Umbilical cord (tissue), 2 donors: Measurements from ENCODE around the gene EIF5A. TPM values are rescaled to one million over a fixed set of nuclear protein-coding genes. Genes with fewer than 3 reads are reported as not detected.

ENCODE experiments used
- DNase-seq: peaks from one replicate; pipeline ENCODE4 v3.0.0-alpha.2; 2015; ENCODE audit warnings: low spot score
- total RNA-seq: library from RNA; depleted of rRNA; stranded (reverse); fragments of >200 nt; gene quantifications from one replicate; pipeline ENCODE4 v1.2.3, GENCODE V29; 2014; ENCODE audit warnings: low replicate concordance; ENCODE audit not compliant: insufficient read depth

The EIF5A gene
- total RNA-seq, 1 donor from 2014 or later = 136 TPM

DNA sequence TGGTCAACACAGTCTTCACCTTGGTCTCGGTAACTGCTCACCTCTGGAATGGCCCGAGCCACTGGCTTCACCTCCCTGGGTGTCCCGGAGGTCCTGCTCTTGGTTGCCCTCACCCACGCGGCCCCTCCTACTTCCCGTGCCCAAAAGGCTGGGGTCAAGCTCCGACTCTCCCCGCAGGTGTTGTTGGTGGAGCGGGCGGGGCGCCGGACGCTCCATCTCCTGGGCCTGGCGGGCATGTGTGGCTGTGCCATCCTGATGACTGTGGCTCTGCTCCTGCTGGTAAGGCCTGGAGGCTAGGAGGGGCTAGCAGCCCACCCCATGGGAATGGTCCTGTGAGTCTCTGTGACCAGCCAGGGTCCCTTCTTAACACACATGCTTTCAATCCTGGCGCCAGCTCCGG, 22.5 kb upstream of the EIF5A start:
- DNase-seq = no peak

DNA sequence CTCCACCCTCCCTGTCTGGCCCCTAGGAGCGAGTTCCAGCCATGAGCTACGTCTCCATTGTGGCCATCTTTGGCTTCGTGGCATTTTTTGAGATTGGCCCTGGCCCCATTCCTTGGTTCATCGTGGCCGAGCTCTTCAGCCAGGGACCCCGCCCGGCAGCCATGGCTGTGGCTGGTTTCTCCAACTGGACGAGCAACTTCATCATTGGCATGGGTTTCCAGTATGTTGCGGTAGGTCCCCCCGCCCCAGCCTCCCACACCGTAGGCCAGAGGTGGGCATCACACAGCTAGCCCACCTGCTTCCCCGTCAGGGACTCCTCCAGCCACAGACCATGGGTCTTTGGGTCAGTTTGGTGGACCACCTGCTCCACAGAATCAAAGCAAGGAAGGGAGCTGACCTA, 21.7 kb upstream of the EIF5A start:
- DNase-seq = no peak

DNA sequence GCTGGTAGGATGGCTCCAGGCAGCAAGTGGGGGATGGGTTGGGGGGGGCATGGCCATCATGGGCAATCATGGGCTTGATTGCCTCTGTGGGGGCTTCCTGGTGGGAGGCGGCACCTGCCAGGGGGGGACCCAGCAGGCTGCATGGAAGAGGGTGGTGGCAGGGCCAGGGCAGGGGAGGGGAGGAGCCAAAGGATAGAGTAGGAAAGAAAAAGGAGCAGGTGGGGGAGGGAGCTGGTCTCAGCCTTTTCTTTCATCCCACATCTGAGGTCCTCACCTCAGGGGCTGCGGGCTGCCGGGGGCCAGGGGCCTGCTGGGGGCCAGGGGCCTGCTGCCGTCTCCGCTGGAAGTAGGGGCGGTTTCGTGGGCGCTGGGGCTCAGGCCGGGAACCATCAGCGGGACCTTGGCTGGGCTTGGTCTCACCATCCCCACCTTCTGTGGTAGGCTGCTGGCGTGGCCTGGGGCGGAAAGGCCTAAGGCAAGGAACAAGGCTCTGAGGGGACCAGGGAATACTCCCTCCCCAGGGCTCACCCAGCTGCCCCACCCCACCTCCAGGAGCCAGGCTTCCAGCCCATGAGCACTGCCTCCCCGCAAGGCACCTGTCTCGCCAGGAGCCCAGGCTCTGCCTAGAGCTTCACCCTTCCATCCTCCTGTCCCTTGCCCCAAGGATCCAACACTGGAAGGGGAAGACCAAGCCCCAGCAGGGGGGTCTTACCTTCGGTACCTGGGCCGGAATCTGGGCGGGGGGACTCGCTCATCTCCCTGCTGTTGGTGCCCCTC, 18.0 kb upstream of the EIF5A start:
- no peak for DNase-seq

DNA sequence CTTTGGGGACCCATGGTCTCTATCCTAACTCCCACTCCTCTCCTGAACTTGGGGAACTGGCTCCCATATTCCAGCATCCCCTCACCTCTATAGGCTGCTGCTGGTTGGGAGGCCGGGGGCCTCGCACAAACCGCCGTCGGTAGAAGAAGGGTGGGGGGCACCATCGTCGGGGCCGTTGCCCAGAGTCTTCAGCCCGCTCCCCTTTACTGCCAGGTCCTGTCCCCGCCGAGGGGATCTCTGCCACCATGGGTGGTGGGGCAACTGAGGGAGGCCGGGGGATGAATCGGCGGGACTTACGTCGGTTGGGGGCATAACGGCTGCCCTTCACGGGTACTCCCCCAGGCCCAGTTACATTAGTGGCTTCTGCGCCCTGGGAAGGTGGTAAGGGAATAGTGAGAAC, 17.3 kb upstream of the EIF5A start:
- DNase-seq = no peak

DNA sequence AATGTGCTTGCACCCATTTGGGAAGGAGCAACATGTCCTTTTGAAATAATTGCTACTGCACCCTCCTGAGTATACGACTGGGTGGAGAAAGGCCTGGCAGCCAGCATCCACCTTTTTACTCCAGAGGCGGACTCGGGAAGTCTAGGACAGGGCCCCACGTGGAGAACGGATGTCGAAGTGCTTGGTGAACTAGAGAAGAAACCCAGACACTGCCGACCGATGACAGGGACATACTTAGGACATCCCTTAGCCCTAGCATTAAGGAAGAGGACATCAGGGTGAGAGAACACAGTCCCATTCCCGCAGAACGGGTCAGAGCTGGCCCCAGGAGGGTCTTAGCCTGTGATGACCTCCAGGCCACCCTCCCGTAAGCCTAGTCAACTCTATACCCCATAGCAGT, 16.7 kb upstream of the EIF5A start:
- no peak for DNase-seq

DNA sequence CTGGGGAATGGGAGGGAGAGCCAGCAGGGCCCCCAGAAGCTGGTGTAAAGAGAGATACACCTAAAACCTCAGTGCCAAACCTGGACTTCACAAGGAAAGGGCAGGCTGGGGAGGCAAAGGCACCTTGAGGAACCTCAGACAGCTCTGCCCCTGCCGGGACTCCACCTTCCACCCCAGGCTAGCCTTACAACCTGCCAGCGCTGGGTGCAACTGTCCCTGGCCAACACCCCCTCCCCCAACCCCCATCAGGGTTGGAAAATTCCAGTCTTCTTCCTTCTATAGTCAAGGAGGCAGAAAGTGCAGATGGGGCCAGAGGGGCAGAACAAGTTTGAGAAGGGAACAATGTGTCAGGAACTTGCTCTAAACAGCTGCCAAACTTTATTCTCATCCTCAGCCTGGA, 15.2 kb upstream of the EIF5A start:
- DNase-seq = no peak

DNA sequence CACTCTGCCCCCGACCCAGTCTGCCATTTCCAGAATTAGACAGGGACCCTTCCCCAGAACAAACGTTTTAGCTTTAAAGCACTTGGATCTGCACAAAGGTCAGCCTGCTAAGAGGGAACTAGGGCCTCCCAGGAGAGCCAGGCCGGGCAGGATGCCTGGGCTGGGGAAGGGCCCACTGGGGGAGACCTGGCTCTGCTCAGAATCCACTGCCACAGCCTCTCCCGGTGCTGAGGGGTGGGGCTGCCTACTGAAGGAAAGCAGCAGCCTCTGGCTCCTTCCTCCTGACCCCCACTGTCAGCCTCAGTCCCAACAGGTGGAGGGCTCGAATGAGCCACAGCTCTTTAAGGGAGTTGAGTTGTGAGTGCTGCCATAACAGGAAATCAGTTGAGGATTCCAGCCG, 14.7 kb upstream of the EIF5A start:
- peak; percentile 58 for DNase-seq

DNA sequence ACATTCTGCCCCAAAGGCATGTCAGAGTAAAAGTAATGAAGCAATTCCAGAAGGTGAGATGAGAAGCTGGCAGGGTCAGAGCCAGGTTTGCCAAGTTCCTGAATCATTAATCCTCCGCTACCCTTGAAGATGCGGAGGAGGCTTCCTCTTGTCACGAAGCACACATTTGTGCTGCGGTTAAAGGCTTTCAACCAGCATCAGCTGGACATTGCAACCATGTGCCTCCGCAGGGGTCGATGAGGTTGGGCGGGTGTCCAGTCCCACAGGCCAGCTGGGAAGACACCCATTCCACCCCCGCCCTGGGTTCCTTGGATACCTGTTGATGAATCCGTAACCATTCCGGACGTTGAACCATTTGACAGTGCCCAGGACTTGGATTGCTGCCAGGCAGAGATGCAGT, 14.3 kb upstream of the EIF5A start:
- no peak for DNase-seq

DNA sequence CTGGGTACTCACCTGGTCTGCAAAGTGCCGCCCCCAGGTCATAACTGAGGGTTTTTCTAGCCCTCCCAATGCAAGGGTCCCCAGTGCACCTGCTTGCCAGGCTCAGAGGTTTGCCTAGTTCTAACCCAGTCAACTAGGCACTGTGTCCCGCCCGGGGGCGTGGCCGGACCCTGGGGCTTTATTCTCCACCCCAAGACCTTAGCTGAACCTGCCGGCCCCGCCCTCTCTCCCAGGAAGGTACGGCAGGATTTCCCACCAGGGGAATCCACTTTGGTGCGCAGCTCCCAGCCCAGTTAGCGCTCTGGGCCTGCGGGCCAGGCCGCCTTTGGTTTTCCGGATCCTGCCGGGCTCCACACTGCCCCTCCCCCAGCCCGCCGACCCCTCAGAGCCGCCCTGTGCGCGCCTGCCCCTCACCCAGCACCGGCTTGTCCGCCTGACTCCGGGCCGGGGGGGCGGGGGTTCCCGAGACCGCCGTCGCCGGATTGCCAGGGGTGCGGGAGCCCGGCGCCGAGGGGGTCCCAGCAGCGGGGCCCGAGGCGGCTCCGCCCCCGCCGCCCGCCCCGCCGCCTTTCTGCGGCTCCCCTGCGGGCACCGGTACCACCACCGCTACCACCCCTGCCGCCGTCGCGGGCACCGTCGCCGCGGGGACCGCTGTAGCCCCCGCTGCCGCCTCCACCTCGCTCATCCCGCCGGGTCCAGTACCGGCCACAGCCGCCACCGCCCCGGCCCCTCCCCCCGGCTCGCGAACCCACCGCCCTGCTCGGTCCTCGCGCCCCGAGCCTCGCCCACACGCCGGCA, 13.4 kb upstream of the EIF5A start:
- no peak for DNase-seq

DNA sequence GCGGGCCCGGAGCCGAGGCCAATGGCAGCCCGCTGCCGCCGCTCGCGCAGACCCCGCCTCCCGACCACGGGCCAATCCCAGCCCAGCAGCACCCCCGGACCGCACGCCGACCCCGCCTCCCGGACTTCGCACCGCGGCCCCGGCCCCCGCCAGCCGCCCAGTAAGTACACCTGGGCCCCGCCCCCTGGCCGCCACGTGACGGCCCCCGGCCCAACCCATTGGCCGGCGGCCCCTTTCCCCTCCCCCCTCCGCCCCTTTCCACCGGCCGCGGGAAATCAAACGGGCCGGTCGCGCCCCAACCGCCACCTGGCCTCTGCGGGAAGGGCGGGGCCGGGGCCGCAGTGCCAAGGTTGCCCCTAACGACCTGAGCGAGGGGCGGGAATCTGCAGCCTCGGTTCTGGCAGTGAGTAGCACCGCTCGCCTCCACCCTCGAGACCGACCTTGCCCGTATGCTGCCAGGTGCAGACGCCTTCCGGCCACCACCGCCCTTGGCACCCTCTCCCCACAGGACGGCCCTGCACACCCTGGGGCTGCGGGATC, 12.7 kb upstream of the EIF5A start, which contains the start of gene YBX2:
Gene YBX2, minus strand, starts transcription at position 26 of the 540 bp plus-strand sequence. CDS start 139 bp downstream, outside the sequence.
- DNase-seq = no peak

DNA sequence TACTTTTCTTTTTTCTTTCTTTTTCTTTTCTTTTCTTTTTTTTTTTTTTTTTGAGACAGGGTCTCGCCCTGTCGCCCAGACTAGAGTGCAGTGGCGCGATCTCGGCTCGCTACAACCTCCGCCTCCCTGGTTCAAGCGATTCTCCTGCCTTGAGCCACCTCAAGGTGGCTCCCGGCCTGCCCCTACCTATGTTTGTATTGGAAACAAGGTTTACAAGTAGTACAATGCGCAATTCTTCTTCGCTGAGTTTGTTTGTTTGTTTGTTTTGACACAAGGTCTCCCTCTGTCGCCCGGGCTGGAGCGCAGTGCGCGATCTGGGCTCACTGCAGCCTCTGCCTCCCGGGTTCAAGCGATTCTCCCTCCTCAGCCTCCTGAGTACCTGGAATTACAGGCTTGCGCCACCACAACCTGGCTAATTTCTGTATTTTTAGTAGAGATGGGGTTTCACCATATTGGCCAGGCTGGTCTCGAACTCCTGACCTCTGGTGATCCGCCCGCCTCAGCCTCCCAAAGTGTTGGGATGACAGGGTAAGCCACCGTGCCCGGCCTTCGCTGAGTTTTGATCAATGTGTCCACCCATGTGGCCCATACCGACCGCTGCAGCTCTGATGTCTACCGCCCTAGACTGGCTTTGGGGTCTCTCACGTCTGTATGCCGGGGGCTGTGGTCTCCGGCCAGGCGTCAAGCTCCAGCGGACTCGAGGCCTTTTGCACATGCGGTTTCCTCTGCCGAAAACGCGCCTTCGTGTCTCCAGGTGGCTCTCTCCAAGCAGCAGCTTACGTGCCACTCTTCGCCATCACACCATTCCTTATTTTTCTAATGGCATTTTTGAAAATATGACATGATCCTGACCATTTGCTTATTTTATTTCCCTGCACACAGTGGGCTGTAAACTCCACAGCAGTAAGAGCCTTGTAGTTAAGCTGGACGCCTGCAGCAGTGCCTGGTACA, 11.9 kb upstream of the EIF5A start:
- no peak for DNase-seq

DNA sequence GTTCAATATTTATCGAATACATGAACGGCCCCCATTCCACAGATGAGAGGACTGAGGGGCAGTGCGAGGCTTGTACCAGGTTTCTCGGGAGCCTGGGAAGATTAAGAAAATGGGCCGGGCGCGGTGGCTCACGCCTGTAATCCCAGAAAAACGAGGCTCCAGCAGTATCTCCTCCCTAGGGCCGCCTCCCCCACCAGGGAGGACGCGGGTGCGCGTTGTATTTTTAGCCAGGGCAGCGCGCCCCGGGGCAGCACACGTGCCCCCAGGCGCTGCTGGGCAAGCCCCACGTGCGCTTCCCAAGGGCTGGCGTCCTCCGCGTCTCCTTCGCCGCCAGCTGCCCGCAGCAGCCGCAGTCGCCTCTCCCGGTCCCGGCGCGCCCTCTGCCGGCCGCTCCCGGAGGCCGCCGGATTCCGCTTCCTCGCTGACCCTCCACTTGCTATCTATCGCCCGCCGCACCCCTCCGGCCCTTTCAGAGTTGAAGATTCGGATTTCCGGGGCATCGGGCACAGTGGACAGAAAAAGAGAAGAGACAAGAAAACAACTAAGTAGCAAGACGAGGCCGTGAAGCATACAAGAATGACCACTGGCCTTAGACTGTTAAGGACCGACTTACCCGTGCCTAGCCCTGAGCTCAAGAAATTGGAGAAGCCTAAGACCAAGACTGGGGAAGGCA, 11.1 kb upstream of the EIF5A start:
- peak; percentile 72 for DNase-seq

DNA sequence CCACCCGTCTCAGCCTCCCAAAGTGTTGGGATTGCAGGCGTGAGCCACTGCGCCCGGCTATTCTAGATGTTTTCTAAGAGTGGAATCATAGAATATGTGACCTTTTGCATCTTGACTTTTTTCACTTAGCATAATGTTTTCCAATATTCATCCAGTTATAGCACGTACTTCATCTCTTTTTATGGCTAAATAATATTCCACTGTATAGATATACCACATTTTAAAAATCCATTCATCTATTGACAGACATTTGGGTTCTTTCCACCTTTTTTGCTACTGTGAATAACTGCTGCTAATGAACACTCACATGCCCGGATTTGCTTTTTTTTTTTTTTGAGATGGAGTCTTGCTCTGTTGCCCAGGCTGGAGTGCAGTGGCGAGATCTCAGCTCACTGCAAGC, 3.2 kb upstream of the EIF5A start:
- no peak for DNase-seq

DNA sequence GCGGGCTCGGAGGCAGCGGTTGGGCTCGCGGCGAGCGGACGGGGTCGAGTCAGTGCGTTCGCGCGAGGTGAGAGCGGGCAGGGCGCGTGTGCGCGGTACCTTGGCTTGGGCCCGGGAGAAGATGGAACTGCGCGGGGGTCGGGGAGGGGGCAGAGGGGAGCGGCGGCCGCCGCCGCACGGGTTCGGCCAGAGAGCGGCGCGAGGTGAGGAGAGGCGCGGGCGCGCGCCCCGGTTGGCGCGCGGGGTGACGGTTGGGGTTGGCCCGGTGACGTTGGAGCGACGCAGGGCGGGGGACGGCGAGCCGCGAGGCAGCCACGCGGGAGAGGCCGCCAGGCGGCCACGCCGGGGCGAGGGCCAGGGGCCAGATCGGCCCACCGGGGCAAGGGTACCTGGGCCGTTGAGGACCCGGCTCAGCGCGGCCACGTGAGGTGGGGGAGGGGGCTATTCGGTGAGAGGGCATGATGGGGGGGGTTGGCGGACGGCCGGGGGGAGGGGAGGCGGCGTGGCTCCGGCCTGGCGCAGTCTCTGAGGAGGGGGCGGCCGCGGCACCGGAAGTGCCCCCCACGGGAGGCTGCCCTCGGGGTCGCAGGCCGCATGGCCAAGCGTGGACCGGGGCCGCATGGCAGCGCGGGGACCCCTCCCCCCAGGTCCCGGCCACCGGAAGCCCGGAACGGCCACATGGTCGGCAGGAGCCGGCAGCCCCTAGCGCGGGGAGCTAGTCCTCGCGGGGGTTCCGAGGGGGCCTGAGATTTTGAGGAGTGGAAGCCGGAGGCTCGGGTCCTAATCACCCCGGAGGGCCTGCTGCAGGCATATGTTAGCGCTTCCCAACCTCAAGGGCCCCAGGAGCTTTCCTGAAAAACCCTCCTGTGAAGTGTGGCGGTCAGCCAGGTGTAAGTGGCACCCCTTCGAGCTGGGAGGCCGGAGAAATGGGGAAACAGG, 527 bp downstream of the EIF5A start:
- DNase-seq = peak; percentile 29

DNA sequence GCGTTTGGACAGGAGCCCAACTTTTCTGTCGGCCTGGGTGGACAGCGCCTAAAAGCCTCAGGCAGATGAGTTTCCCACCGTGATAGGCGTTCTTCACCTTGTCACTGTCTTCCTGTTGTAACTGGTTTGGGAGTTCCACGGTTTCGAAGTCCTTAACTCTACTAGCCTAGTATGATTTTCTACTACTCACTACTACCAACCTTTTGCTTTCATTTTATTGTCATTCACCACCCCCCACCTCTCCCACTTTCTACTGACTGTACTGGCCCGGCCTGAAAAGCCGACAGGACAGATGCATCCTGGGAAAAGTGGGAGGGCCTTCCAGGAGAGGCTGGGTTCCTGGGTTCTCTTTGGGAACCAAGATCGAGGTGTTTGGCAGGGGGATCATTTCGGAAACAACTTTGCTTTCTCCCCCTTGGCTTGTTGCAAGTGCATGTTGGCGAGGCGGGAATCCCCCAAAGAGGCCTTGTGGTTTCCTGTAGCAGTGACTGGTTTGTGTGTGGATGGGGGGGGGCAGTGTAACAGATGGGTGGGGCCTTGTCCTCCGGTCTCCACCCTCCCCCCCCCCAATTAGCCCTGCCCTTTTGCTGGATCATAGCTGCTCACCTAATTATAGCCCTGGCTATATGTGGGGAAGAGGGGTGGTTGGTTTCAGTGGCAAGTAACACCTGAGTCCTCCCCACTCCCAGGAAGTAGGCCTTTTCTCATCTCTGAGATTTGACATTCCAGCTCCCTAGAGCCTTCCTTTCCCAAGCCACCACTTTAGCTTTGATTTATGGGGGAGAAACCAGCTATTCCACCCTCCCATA, 1.4 kb downstream of the EIF5A start:
- peak; percentile 82 for DNase-seq

DNA sequence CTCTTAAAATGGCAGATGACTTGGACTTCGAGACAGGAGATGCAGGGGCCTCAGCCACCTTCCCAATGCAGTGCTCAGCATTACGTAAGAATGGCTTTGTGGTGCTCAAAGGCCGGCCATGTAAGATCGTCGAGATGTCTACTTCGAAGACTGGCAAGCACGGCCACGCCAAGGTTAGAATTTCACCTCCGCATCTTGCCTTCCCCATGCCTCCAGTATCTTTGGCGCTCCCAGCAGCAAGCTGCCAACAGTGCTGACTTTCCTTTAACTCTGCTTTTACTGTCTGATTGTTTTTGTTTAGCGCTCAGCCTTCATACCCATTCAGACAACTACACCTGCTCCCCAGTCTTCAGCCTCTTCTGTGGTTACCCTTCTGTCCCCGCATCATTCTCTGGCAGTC, 2.2 kb downstream of the EIF5A start:
- no peak for DNase-seq

DNA sequence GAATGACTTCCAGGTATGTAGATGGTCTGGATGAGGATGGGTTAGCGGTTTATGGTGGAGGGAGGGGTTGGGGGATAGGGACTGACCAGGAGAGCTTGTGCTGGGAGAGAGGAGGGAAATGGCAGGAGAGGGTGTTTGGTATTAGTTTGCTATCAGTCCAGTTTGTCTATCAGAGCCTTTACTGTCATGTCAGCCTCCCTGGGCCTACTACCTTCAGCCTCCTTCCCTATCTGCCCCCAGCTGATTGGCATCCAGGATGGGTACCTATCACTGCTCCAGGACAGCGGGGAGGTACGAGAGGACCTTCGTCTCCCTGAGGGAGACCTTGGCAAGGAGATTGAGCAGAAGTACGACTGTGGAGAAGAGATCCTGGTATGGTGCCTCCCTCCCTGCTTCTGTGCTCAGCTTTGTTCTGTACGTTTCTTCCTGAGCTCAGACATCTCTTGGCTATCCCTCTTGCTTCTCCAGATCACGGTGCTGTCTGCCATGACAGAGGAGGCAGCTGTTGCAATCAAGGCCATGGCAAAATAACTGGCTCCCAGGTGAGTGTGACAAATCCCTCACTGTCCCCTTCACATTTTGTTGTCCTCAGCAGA, 3.8 kb downstream of the EIF5A start:
- no peak for DNase-seq

DNA sequence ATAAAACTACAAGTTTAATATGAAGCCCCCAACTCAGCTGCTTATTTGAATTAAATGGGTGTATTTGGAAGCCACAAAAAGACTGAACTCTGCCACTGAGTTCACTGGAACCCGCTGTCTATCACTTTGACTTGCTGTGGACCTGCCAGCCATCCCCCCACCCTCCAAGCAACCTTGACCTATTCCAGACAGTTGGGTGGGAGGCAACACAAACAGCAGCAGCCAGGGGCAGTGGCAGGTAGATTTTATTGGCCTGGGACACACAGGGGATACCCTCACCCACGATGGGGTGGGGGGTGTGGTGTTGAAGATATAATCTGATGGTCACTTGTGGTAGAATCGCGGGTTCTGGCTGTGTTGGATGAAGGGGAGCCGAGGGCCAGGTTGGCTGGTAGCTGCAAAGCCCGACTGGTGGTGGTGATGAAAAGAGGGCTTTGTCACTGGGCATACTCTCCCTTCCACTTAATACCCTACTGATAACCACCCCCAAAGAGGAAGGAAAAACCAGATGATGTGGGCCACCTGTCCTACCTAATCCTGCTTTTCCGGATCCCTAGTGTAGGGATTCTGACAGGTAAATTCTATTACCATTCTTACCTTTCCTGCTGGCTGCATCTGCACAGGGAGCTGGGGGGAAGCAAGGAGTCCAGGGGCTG, 5.1 kb downstream of the EIF5A start:
- no peak for DNase-seq
